ENCODE data around the gene PRELID3B.

The PRELID3B gene

GRCh38 chr20:59042151-59042795 lies at the start of gene PRELID3B:
TSS of gene PRELID3B (minus strand) at chr20:59042786. CDS start at chr20:59042730, 56 bp downstream.
- no peak for DNase-seq (ENCODE audit: low read depth in 2 of 3, low spot score in 2 of 3)

GRCh38 chr20:59087829-59088433 lies 45.3 kb upstream of the PRELID3B start:
- DNase-seq (ENCODE audit: low read depth in 2 of 3, low spot score in 2 of 3) = peak; percentile 43 to 85 (median 84)

- no peak for DNase-seq (ENCODE audit: low read depth in 2 of 3, low spot score in 2 of 3)
These were observed 44.3 kb upstream of the PRELID3B start for GRCh38 chr20:59086923-59087322.

- DNase-seq (ENCODE audit: low read depth in 2 of 3, low spot score in 2 of 3) = no peak
These were observed 41.7 kb upstream of the PRELID3B start for GRCh38 chr20:59084041-59084850.

GRCh38 chr20:59082981-59083380 lies 40.4 kb upstream of the PRELID3B start:
- DNase-seq (ENCODE audit: low read depth in 2 of 3, low spot score in 2 of 3) = no peak

GRCh38 chr20:59082077-59082740 lies 39.6 kb upstream of the PRELID3B start:
- no peak for DNase-seq (ENCODE audit: low read depth in 2 of 3, low spot score in 2 of 3)

- DNase-seq (ENCODE audit: low read depth in 2 of 3, low spot score in 2 of 3) = no peak
These were observed 38.5 kb upstream of the PRELID3B start for GRCh38 chr20:59081036-59081435.

GRCh38 chr20:59078231-59078630 lies 35.6 kb upstream of the PRELID3B start:
- no peak for DNase-seq (ENCODE audit: low read depth in 2 of 3, low spot score in 2 of 3)

- DNase-seq (ENCODE audit: low read depth in 2 of 3, low spot score in 2 of 3) = no peak
These were observed 35.1 kb upstream of the PRELID3B start for GRCh38 chr20:59077705-59078104.

- no peak for DNase-seq (ENCODE audit: low read depth in 2 of 3, low spot score in 2 of 3)
These were observed 33.4 kb upstream of the PRELID3B start for GRCh38 chr20:59075934-59076508.

- DNase-seq (ENCODE audit: low read depth in 2 of 3, low spot score in 2 of 3) = no peak
These were observed 31.9 kb upstream of the PRELID3B start for GRCh38 chr20:59074456-59074855.

GRCh38 chr20:59073582-59073981 lies 31.0 kb upstream of the PRELID3B start:
- no peak for DNase-seq (ENCODE audit: low read depth in 2 of 3, low spot score in 2 of 3)

GRCh38 chr20:59071216-59071615 lies 28.6 kb upstream of the PRELID3B start:
- no peak for DNase-seq (ENCODE audit: low read depth in 2 of 3, low spot score in 2 of 3)

GRCh38 chr20:59069026-59069425 lies 26.4 kb upstream of the PRELID3B start:
- no peak for DNase-seq (ENCODE audit: low read depth in 2 of 3, low spot score in 2 of 3)

- DNase-seq (ENCODE audit: low read depth in 2 of 3, low spot score in 2 of 3) = no peak
These were observed 25.9 kb upstream of the PRELID3B start for GRCh38 chr20:59068534-59068933.

- DNase-seq (ENCODE audit: low read depth in 2 of 3, low spot score in 2 of 3) = no peak
These were observed 21.7 kb upstream of the PRELID3B start for GRCh38 chr20:59064214-59064722.

GRCh38 chr20:59063358-59064213 lies 21.0 kb upstream of the PRELID3B start:
- no peak for DNase-seq (ENCODE audit: low read depth in 2 of 3, low spot score in 2 of 3)

GRCh38 chr20:59062081-59062480 lies 19.5 kb upstream of the PRELID3B start:
- DNase-seq (ENCODE audit: low read depth in 2 of 3, low spot score in 2 of 3) = no peak

- no peak for DNase-seq (ENCODE audit: low read depth in 2 of 3, low spot score in 2 of 3)
These were observed 12.7 kb upstream of the PRELID3B start for GRCh38 chr20:59055302-59055701.

- DNase-seq (ENCODE audit: low read depth in 2 of 3, low spot score in 2 of 3) = no peak
These were observed 9.1 kb upstream of the PRELID3B start for GRCh38 chr20:59051666-59052185.
